Stimulated activated CD4-positive, alpha-beta T cell treated with anti-CD3 and anti-CD28 coated beads, Interleukin-1b, Interleukin-23, amount 100 ng/mL, for 1 hour (primary cell): ENCODE measurements around the gene GIMAP8.
"Not testable (repeated sequence)": the region's sequence is repeated elsewhere in the genome, so short reads cannot be mapped to it uniquely, and the experiment has no call there.

Experiments used
- DNase-seq, 2 donors: peaks; one replicate each; pipeline ENCODE4 v3.0.0-alpha.2; 2020; ENCODE audit warnings: low read depth in 2 of 2

GIMAP8 gene

GRCh38 chr7:150464962-150465361 lies 14.5 kb downstream of the GIMAP8 start:
- no peak for DNase-seq

- DNase-seq, result no peak
Measured at GRCh38 chr7:150465414-150465813, 15.0 kb downstream of the GIMAP8 start.

GRCh38 chr7:150466477-150466876 lies 16.0 kb downstream of the GIMAP8 start:
- DNase-seq, result no peak

GRCh38 chr7:150468241-150468640 lies 17.8 kb downstream of the GIMAP8 start:
- DNase-seq, result no peak

- DNase-seq, result no peak
Measured at GRCh38 chr7:150471886-150472285, 21.5 kb downstream of the GIMAP8 start.

- no peak for DNase-seq
Measured at GRCh38 chr7:150473902-150474301, 23.5 kb downstream of the GIMAP8 start.

- no peak for DNase-seq
Measured at GRCh38 chr7:150476285-150476684, 25.9 kb downstream of the GIMAP8 start.

GRCh38 chr7:150476819-150477631 lies 26.6 kb downstream of the GIMAP8 start:
- no peak for DNase-seq

GRCh38 chr7:150479023-150479716 lies 28.7 kb downstream of the GIMAP8 start:
- no peak for DNase-seq

- no peak for DNase-seq
Measured at GRCh38 chr7:150481186-150481920, 30.9 kb downstream of the GIMAP8 start.

- DNase-seq, result no peak
Measured at GRCh38 chr7:150481922-150482321, 31.5 kb downstream of the GIMAP8 start.

GRCh38 chr7:150483514-150483913 lies 33.1 kb downstream of the GIMAP8 start:
- DNase-seq, result not testable (repeated sequence)

- DNase-seq, result not testable (repeated sequence)
Measured at GRCh38 chr7:150484071-150484470, 33.6 kb downstream of the GIMAP8 start.

- DNase-seq, result no peak
Measured at GRCh38 chr7:150487625-150488024, 37.2 kb downstream of the GIMAP8 start.

GRCh38 chr7:150489782-150490181 lies 39.4 kb downstream of the GIMAP8 start:
- no peak for DNase-seq

GRCh38 chr7:150493442-150493841 lies 43.0 kb downstream of the GIMAP8 start:
- not testable (repeated sequence) for DNase-seq

- DNase-seq, result no peak
Measured at GRCh38 chr7:150502519-150502918, 52.1 kb downstream of the GIMAP8 start.

GRCh38 chr7:150503155-150503554 lies 52.7 kb downstream of the GIMAP8 start:
- no peak for DNase-seq

GRCh38 chr7:150503581-150503980 lies 53.2 kb downstream of the GIMAP8 start:
- no peak for DNase-seq

- DNase-seq, result no peak
Measured at GRCh38 chr7:150507947-150508602, 57.6 kb downstream of the GIMAP8 start.

GRCh38 chr7:150511048-150511447 lies 60.6 kb downstream of the GIMAP8 start:
- no peak for DNase-seq

GRCh38 chr7:150513758-150514157 lies 63.3 kb downstream of the GIMAP8 start:
- DNase-seq, result no peak
